GM12872 (cell line): ENCODE data around the gene PRKRIP1.

Source experiments
- TF ChIP-seq, protein P1 (sequence below): IDR thresholded peaks from 3 replicates; pipeline ENCODE4 v1.5.1; 2011; ENCODE audit warnings: low read depth, mild to moderate bottlenecking, low read length, moderate library complexity; ENCODE audit not compliant: insufficient read depth

PRKRIP1 gene

DNA sequence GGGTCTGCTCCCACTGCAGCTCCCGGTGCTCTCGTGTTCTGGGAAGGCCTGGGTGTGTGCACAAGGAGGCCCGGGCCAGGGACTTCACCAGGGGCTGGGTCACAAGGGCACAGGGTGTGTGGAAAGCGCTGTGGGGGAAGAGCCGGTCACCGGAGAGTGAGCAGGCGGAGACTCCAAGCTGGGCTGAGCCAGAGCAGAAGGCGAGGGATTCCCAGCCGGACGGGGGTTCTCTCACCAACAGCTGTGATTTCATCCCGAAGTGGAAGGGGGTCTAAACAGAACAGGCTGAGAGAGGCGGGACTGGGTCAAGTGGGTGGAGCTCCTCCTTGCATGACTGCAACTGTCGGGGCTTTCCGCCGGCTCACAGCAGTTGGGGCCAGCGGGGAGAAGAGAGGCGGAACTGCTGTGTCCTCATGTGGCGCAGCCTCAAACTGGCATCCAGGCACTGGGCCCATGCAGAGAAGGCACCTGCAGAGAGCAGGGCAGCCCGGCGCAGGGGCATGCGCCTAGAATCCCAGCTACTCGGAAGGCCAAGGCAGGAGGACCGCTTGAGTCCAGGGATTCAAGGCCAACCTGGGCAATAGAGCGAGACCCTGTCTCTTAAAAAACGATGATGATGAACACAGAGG lies 29.6 kb downstream of the PRKRIP1 start:
- TF ChIP-seq, protein P1, sequence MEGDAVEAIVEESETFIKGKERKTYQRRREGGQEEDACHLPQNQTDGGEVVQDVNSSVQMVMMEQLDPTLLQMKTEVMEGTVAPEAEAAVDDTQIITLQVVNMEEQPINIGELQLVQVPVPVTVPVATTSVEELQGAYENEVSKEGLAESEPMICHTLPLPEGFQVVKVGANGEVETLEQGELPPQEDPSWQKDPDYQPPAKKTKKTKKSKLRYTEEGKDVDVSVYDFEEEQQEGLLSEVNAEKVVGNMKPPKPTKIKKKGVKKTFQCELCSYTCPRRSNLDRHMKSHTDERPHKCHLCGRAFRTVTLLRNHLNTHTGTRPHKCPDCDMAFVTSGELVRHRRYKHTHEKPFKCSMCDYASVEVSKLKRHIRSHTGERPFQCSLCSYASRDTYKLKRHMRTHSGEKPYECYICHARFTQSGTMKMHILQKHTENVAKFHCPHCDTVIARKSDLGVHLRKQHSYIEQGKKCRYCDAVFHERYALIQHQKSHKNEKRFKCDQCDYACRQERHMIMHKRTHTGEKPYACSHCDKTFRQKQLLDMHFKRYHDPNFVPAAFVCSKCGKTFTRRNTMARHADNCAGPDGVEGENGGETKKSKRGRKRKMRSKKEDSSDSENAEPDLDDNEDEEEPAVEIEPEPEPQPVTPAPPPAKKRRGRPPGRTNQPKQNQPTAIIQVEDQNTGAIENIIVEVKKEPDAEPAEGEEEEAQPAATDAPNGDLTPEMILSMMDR, result no peak

DNA sequence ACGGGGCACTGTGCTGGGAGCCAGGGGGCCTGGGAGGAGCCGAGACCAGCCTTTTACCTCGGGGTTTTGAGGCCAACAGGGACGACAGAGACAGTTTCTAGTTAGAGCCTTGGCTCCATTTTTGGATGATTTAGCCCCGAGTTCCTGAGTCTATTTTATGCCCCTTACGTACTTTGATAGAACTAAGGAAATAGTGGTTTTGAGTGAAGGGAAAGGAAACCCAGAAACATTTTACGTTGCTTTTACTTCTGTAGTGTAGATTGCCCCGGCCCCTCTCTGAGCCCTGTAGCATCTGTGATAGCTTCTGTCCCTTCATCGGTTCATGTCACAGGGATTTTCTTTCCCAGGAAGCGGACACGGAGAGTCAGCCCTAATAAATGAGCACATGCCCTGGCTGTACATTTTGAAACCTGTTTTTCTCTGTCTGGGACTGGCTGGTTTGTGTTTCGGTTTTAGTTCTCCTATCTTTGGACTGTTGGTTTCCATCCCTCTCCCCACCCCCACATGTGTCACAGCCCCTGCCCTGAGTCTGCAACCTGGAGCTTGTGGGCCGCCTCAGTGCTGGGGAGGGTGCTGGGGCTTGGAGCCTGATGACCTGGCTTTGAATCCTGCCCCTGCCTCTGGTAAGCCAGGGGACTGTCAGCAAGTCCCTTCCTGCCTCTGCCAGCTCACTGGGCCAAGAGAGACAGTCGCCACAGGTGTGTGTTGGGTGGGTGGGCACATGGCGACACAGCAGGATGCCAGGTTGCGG lies 30.3 kb downstream of the PRKRIP1 start:
- TF ChIP-seq, protein P1, result no peak

DNA sequence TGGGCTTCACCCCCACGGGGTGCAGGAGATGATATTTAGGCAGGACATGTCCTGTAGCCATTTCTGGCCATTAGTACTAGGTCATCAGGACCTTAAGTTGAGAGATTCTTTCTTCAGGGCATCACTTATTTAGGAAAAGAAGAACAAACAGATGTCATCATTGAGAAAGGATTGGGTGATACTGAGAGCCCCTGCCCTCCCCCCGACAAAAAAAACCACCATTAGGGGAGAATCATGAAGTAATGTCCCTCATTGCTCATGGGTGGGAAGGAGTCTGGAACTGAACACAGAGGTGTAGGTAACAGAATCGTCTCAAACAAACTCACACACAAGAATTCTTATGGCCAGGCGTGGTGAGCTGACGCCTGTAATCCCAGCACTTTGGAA lies 30.8 kb downstream of the PRKRIP1 start:
- TF ChIP-seq, protein P1, result no peak

DNA sequence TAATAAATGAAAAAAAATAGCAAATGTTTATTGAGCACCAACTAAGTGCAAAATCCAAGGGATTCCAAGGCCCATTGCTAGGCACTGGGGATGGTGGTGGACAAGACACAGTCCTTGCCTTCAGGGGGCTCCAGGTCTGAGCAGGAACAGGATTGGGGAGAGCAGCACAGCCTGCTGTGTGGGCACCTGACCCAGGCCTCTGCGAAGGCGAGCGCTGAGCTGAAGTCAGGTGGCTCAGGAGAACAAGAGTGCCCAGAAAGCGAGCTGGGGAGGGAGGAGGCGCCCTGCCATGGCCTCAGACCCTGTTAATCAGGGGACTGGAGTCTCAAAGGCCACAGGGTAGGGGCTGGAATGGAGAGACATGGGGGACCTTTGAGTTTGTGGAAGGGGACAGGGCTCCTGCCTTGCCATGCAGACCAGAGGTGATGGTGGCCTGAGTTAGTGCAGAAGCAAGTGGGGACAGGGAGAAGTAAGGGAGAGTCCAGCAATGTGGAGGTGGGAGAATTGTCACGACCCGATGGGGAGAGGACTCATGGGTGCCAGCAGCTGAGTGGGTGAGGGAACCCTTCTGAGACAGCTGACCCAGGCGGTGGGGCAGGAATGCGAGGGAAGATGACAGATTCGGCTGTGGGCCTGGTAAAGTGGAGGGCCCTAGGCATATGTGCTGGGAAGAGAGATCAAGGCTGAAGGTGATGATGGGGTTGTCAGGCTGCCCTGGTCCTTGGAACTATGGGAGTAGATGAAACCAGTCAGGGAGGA lies 33.2 kb downstream of the PRKRIP1 start:
- TF ChIP-seq, protein P1, result no peak

DNA sequence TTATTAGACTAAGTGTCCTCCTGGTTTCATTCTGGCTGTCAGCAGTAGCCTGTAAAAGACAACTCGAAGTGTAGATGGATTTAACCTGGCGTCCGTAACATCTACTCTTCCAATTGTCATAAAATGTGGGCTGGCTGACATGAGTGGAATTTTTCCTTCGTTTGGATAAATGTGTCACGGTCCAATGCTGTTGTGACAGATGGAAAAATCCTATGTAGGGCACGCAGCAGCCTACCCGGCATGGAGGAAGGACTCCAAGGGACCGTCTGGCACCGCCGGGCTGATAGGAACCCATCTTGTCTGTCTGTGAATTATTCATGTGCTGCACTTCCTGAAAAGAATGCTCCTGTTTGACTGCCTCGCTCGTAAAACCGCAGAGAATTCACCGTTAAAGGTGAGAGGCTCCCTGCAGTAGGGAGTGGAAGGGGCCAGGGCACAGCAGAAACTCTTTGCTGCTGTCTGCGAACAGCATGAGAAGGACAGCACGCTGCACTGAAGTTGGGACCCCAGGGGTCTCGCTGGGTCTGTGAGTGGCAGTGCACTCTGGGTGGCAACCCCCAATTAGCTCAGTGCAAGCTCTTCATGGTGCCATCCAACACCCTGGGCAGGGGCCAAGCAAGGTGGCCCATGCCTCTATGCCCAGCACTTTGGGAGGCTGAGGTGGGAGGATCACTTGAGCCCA lies 35.6 kb downstream of the PRKRIP1 start:
- TF ChIP-seq, protein P1, result no peak

DNA sequence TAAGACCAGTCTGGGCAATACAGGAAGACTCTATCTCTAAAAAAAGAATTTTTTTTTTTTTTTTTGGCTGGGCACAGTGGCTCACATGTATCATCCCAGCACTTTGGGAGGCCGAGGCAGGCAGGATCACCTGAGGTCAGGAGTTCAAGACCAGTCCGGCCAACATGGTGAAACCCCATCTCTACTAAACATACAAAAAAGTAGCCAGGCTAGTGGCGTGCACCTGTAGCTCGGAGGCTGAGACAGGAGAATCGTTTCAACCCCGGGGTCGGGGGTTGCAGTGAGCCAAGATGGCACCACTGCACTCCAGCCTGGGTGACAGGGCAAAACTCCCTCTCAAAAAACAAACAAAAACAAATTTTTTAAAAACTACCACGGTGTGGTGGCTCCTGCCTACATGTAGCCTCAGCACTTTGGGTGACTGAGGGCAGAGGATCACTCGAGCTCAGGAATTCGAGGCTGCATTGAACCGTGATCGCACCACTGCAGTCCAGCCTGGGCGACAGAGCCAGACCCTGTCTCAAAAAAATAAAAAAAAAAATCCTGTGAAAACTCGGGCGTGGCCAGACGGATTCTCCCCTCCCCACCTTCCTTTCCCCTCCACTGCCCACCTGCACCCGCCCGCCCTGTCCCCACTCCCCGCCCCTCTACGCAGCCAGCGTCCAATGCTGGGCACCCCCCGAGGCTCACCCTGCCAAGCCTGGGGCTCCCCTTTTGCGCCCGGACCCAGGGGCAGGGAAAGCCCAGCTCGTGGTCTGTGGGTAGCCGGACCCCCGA lies 36.5 kb downstream of the PRKRIP1 start:
- TF ChIP-seq, protein P1, result no peak
